ENCODE measurements around the gene PCYT2.

The PCYT2 gene

DNA sequence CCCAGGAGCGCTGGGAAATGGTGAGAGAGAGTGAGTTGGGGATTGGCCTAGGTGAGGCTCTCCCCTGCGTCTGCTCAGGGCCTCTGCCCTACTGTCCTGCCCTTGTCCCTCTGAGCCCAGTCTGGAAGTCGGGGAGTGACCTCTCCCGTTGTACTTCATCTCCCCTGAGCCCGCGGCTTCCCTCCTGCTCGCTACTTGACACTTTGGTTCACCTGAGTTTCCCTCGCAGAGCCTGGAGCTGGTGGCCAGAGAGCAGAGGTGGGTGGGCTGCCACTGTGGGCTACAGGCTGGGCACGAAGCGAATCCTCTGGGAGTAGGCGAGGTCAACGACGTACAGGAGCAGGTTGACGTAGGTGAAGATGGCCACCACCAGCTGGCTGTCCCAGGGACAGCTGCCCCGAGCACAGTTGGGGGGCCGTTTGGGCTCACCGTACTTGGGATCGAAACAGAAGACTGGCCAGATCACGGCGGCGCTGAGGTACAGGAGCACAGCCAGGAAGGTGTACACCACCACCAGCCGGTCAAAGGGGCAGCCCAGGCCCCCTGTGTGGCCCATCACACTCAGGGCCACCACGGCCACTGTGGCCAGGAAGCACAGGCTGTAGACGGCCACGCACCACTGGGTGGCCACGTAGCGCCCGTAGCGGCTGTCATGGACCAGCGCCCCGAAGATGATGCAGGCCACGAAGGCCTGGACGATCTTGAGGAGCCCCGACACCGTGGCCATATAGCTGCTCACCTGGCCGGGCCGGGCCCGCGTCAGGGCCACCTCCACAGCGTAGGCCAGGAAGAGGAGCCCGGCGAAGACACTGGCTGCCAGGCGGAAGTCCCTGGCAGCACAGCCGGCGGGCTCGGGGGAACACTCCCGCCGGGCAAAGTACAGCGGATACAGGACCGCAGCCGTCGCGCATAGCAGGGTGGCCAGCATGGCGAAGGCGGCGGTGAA is 29.6 kb upstream of the PCYT2 start:
- no peak overlapping the region for H3K4me3 ChIP-seq (ENCODE audit: low read depth, low read length)
- peaks cover 2% of the 10 kb centered on the region for H3K79me2 ChIP-seq (ENCODE audit: control insufficient read depth, insufficient read depth, low read length, unreplicated experiment)
- no peaks in the 10 kb centered on the region for H3K27me3 ChIP-seq (ENCODE audit: insufficient read depth, low read length)
- no peak overlapping the region for H2AFZ ChIP-seq (ENCODE audit: low read length, unreplicated experiment)
- no peaks in the 10 kb centered on the region for H3K4me1 ChIP-seq (ENCODE audit: control insufficient read depth, insufficient read depth, low read length, unreplicated experiment)
- H3K27ac ChIP-seq (ENCODE audit: low read depth, low read length) = no peak overlapping the region
- no peaks in the 10 kb centered on the region for H3K36me3 ChIP-seq (ENCODE audit: insufficient read depth, low read length)

DNA sequence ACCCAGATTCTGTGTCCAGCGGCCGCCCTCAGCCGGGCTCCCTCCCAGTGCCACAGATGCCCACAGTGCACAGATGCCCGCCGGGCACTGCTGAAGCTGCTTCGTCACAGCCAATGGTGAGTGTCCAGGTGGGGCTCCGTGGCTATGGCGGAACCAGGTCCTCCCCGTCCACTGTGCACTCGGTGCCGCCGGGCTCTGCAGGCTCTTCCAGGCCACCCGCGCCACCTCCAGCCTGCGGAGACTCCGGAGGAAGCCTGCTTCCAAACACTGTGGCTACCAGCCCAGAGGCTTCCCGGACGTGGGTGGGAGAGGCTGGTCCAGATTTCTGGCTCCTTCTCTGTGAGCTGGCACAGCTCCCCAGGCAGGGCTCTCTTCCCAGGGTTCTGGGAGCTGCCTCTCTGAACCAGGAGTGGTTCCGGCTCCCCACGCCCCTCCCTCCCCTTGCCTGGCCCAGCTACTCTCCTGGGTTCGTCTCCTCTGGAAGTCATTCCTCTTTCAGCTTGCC is 28.7 kb upstream of the PCYT2 start:
- no peak overlapping the region for H3K4me3 ChIP-seq (ENCODE audit: low read depth, low read length)
- no peak overlapping the region for H2AFZ ChIP-seq (ENCODE audit: low read length, unreplicated experiment)

DNA sequence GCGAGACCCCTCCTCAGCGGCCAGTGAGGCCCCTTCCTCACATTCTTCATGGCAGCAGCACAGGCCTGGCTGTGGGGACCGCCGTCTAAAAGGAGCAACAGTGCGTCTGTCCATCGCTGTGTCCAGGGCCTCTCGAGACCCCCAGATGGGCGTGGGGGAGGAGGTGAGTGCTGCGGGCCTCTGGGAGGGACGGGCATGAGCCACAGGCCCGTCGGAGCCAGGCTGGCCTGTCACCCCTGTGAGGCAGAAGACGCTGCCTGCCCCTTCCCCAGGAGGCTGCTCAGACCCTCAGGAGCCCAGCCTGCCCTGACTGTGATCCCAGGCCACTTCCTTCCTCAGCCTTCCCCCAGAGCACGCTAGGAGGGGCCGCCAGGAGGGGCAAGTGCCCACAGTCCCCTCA is 28.0 kb upstream of the PCYT2 start:
- Histone ChIP-seq H3K27me3 (ENCODE audit: insufficient read depth, low read length) (no peaks in the 10 kb centered on the region), H3K79me2 (ENCODE audit: control insufficient read depth, insufficient read depth, low read length, unreplicated experiment) (peaks cover 4% of the 10 kb centered on the region), H2AFZ (ENCODE audit: low read length, unreplicated experiment) (no peak overlapping the region), H3K36me3 (ENCODE audit: insufficient read depth, low read length) (no peaks in the 10 kb centered on the region), H3K4me1 (ENCODE audit: control insufficient read depth, insufficient read depth, low read length, unreplicated experiment) (no peaks in the 10 kb centered on the region), H3K27ac (ENCODE audit: low read depth, low read length) (no peak overlapping the region), H3K4me3 (ENCODE audit: low read depth, low read length) (no peak overlapping the region)

More for the DNA sequence above, 28.7 kb upstream of the PCYT2 start:
- H3K27ac ChIP-seq (ENCODE audit: low read depth, low read length) = no peak overlapping the region
- no peaks in the 10 kb centered on the region for H3K36me3 ChIP-seq (ENCODE audit: insufficient read depth, low read length)
- no peaks in the 10 kb centered on the region for H3K27me3 ChIP-seq (ENCODE audit: insufficient read depth, low read length)
- peaks cover 4% of the 10 kb centered on the region for H3K79me2 ChIP-seq (ENCODE audit: control insufficient read depth, insufficient read depth, low read length, unreplicated experiment)
- no peaks in the 10 kb centered on the region for H3K4me1 ChIP-seq (ENCODE audit: control insufficient read depth, insufficient read depth, low read length, unreplicated experiment)

DNA sequence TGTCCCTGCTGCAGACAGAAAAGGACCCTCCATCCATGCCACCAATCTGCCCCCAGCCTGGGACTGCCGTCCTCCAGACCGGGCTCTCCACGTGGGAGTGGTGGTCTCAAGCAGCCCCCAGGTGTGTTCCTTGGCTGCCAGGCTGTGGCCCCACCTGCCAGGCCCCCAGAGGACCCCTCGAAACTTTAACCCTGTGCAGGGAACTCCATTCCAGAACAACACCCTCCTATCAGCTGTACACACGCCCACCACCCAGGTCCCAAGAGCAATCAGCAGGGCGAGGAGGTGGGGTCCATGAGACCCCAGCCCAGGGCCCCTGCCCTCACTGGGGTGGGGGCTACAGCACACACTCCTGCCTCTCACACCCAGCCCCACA is 24.5 kb upstream of the PCYT2 start:
- Histone ChIP-seq H3K27me3 (ENCODE audit: insufficient read depth, low read length) (no peaks in the 10 kb centered on the region), H3K4me1 (ENCODE audit: control insufficient read depth, insufficient read depth, low read length, unreplicated experiment) (no peaks in the 10 kb centered on the region), H3K27ac (ENCODE audit: low read depth, low read length) (no peak overlapping the region), H2AFZ (ENCODE audit: low read length, unreplicated experiment) (no peak overlapping the region), H3K79me2 (ENCODE audit: control insufficient read depth, insufficient read depth, low read length, unreplicated experiment) (peaks cover 4% of the 10 kb centered on the region), H3K36me3 (ENCODE audit: insufficient read depth, low read length) (no peaks in the 10 kb centered on the region), H3K4me3 (ENCODE audit: low read depth, low read length) (peak overlapping the region; percentile 89)

DNA sequence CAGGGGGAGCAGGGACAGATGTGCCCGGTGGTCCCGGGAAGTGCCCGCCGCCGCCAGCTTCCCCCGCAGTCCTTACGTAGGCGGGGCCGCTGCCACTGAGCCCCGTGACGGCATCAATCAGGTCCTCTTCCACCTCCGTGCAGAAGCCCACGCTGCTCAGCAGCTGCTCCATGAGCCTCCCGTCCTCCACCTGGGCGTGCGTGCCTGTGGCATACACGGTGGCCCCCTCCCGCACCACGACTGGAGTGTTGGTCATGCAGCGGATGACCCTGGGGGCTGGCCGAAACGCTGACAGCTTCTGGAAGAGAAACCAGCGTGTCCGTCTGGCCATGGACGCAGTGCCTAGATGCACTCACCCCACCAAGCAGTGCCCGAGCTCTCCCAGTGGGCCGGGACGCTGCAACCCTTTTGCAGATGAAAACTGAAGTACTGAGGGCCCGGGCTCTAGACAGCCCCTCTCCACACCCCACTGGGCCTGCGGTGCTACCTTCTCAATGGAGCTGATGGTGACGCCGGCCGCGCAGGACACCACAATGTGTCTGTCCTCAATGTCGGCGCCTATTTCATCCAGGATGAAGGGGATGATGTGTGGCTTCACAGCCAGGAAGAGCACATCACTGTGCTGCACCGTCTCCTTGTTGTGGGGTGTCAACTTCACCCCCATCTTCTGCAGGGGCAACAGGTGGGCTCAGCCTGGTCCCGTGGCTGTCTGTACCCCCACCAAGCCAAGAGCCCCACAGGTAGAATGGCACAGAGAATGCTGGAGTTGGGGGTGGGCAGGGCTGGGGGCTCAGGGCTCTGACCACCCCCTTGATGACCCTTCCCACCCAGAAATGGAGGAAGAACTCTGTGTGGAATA is 23.9 kb upstream of the PCYT2 start:
- no peaks in the 10 kb centered on the region for H3K27me3 ChIP-seq (ENCODE audit: insufficient read depth, low read length)
- H3K4me1 ChIP-seq (ENCODE audit: control insufficient read depth, insufficient read depth, low read length, unreplicated experiment) = no peaks in the 10 kb centered on the region
- peaks cover 4% of the 10 kb centered on the region for H3K79me2 ChIP-seq (ENCODE audit: control insufficient read depth, insufficient read depth, low read length, unreplicated experiment)
- no peak overlapping the region; the same call in 1 of the 2 replicates for H3K4me3 ChIP-seq (ENCODE audit: low read depth, low read length)
- H3K27ac ChIP-seq (ENCODE audit: low read depth, low read length) = no peak overlapping the region
- H3K36me3 ChIP-seq (ENCODE audit: insufficient read depth, low read length) = no peaks in the 10 kb centered on the region
- H2AFZ ChIP-seq (ENCODE audit: low read length, unreplicated experiment) = no peak overlapping the region

DNA sequence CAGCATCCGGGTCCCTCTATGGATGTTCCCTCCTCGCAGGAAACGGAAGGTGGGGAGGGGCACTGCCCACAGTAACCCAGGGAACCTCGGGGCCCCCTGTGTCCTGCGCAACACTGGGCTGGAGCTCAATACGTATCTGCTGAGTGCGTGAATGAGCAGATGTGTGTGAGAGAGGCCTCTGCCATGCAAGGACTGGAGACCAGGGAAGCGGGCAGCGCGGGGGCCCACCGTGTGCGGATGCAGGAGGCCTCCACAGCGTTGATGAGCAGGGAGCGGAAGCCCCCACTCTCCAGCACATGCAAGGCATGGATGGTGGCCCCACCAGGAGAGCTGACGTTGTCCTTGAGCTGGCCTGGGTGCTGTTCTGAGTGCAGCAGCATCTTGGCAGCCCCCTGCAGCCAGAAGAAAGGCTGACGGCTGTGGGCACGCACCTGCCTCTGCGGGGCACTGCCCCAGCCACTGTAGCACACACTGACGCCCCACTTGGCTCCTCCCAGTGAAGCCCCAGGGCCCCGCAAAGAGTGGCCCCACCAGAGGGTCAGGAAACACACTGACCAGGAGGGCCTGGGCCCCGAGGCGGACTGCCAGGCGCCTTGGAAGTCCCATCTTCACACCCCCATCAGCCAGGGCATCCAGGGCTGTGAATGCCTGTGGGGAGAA is 23.0 kb upstream of the PCYT2 start:
- Histone ChIP-seq H2AFZ (ENCODE audit: low read length, unreplicated experiment) (no peak overlapping the region), H3K27me3 (ENCODE audit: insufficient read depth, low read length) (no peaks in the 10 kb centered on the region), H3K36me3 (ENCODE audit: insufficient read depth, low read length) (no peaks in the 10 kb centered on the region), H3K4me3 (ENCODE audit: low read depth, low read length) (no peak overlapping the region), H3K4me1 (ENCODE audit: control insufficient read depth, insufficient read depth, low read length, unreplicated experiment) (no peaks in the 10 kb centered on the region), H3K79me2 (ENCODE audit: control insufficient read depth, insufficient read depth, low read length, unreplicated experiment) (peaks cover 4% of the 10 kb centered on the region), H3K27ac (ENCODE audit: low read depth, low read length) (no peak overlapping the region)

DNA sequence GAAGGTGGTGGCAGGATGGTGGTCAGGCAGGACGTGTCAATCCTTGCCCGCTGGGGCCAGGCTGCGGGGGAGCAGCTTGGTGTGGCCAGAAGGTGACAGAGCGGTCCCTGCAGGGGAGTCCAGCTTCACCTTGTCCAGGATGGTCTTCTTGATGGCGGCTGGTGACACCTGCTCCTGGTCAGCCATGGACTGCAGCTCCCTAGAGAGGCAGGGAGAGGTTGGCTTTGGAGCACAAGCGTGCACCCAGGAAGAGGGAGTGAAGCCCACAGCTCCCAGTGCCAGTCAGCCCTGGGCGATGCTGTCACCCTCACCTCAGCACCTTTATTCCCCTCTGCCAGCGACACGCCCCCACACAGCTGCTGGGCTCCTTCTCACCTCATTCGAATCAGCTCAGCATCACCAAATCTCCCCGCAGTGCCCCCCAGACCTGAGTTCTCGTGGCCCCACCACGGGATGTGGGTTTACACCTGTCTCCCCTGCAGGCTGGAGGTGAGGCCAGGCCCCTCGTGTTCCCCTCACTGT is 22.0 kb upstream of the PCYT2 start:
- H3K36me3 ChIP-seq (ENCODE audit: insufficient read depth, low read length) = no peaks in the 10 kb centered on the region

DNA sequence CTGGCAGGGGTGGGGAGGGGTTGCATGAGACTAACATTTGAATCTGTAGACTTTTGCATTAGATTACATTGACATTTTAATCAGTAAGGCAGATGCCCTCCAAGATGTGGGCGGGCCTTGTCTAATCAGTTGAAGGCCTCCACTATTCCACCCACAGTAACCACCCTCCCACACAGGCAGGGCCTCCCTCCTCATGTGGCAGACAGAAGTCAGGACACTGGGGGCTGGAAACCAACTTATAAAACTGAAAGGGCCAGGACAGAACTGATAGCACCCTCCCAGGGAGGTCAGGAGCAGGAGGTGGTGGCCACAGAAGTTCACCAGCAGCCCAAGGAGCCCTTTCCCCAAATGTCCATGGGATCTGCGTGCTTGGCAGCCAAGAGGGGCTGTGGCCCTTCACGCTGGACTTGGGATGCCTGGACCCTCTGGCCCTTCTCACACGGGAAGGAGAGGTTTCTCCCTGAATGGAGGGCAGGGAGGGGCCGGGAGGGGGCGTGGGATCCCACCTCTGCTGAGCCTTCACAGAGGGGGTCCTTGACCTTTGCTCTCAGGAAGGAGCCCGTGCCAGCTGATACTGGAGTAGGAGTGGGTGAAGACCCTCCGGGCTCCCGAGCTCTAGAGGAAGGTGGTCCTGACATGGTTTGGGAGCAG is 21.3 kb upstream of the PCYT2 start:
- no peaks in the 10 kb centered on the region for H3K4me1 ChIP-seq (ENCODE audit: control insufficient read depth, insufficient read depth, low read length, unreplicated experiment)
- no peak overlapping the region for H2AFZ ChIP-seq (ENCODE audit: low read length, unreplicated experiment)
- H3K36me3 ChIP-seq (ENCODE audit: insufficient read depth, low read length) = no peaks in the 10 kb centered on the region
- no peaks in the 10 kb centered on the region for H3K27me3 ChIP-seq (ENCODE audit: insufficient read depth, low read length)
- H3K27ac ChIP-seq (ENCODE audit: low read depth, low read length) = no peak overlapping the region
- H3K4me3 ChIP-seq (ENCODE audit: low read depth, low read length) = no peak overlapping the region
- peaks cover 4% of the 10 kb centered on the region for H3K79me2 ChIP-seq (ENCODE audit: control insufficient read depth, insufficient read depth, low read length, unreplicated experiment)

More for the DNA sequence above, 22.0 kb upstream of the PCYT2 start:
- Histone ChIP-seq H3K79me2 (ENCODE audit: control insufficient read depth, insufficient read depth, low read length, unreplicated experiment) (peaks cover 4% of the 10 kb centered on the region), H3K27ac (ENCODE audit: low read depth, low read length) (no peak overlapping the region), H3K4me1 (ENCODE audit: control insufficient read depth, insufficient read depth, low read length, unreplicated experiment) (no peaks in the 10 kb centered on the region), H3K4me3 (ENCODE audit: low read depth, low read length) (no peak overlapping the region), H3K27me3 (ENCODE audit: insufficient read depth, low read length) (no peaks in the 10 kb centered on the region), H2AFZ (ENCODE audit: low read length, unreplicated experiment) (no peak overlapping the region)

DNA sequence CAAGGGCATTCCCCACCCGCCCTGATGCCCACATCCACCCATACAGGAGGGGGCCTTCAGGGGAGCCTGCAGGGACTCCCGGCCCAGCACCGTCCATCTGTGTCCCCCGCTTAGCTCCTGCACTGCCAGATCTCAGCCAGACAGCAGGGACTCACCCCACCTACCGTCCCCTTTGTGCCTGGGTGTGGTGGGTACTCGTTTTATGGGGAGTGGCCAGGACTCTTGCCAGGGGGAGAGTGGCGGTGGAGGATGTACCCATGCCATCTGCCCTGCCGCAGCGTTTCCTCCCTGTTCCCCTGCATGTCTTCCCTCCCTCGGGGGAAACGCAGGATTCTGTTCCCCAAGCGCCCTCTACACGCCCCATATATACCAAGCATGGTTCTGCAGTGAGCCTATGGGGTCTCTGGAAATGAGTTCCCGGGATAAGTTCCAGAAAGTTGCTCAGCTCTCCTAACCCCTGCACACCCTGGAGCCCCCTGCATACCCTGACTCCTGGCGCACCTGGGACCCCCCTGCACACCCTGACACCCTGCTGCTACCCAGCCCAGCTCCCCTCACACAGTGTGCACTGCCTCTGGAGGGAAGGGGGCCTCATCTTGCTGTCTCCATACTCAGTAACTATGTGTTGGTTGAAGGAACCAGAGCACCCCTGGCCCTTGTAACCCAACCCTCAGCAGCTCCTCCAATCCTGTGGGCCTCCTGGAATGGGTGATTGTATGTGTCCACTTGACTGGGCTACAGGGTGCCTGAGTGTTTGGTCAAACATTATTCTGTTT is 20.5 kb upstream of the PCYT2 start:
- no peak overlapping the region for H3K4me3 ChIP-seq (ENCODE audit: low read depth, low read length)
- H3K27me3 ChIP-seq (ENCODE audit: insufficient read depth, low read length) = no peaks in the 10 kb centered on the region
- H3K27ac ChIP-seq (ENCODE audit: low read depth, low read length) = no peak overlapping the region
- no peaks in the 10 kb centered on the region for H3K36me3 ChIP-seq (ENCODE audit: insufficient read depth, low read length)
- H3K79me2 ChIP-seq (ENCODE audit: control insufficient read depth, insufficient read depth, low read length, unreplicated experiment) = peaks cover 8% of the 10 kb centered on the region
- H2AFZ ChIP-seq (ENCODE audit: low read length, unreplicated experiment) = no peak overlapping the region
- no peaks in the 10 kb centered on the region for H3K4me1 ChIP-seq (ENCODE audit: control insufficient read depth, insufficient read depth, low read length, unreplicated experiment)

Measured in ACC112 (cell line).